AG04449 (cell line): ENCODE data around the gene TRAK1.

Experiments
- CTCF ChIA-PET: fragments of 350-600 bp; formaldehyde crosslinking; extraction: SDS; loops from one replicate; lab custom pipeline; 2021; ENCODE audit warnings: antibody characterized with exemption; lab: Yijun Ruan, JAX
- POLR2A ChIA-PET: fragments of 400-600, 350-600 bp; formaldehyde crosslinking; extraction: SDS; loops from one replicate; lab custom pipeline; 2020; ENCODE audit warnings: antibody characterized with exemption, inconsistent platforms; lab: Yijun Ruan, JAX
- DNase-seq: peaks from one replicate; pipeline ENCODE4 v3.0.0-alpha.2; 2010; ENCODE audit warnings: low read depth, low spot score
- H3K4me3 ChIP-seq: 2 replicates; pipeline ENCODE4 v1.5.1; 2011; ENCODE audit warnings: low read depth, mild to moderate bottlenecking, control low read depth, low read length
- TF ChIP-seq, protein P1 (sequence below): IDR thresholded peaks from one replicate; pipeline ENCODE4 v1.5.1; 2011; ENCODE audit warnings: mild to moderate bottlenecking, moderate library complexity, low read length, control low read depth, inconsistent platforms; ENCODE audit not compliant: insufficient read depth; ENCODE audit errors: missing control alignments

Gene TRAK1

DNA sequence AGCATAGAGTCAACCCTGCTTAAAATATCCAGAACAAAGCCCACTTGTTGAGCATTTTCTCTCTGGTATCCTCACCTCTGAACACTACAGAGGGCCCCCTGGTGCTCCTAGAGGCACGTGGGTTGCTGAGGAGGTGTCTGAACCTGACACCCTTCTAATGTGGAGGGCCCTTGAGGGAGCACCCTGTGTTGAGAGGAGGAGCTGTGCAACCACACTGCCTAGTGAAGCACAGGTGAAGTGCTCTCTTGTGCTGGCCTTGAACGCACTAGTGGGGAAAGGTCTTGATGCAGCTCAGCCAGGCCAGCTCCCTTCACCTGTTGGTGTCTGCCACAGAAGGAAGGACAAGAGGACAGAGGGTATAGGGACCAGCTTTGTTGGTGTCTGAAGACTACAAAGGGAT lies 122.9 kb downstream of the TRAK1 start:
- DNase-seq, result no peak
- TF ChIP-seq, protein P1, sequence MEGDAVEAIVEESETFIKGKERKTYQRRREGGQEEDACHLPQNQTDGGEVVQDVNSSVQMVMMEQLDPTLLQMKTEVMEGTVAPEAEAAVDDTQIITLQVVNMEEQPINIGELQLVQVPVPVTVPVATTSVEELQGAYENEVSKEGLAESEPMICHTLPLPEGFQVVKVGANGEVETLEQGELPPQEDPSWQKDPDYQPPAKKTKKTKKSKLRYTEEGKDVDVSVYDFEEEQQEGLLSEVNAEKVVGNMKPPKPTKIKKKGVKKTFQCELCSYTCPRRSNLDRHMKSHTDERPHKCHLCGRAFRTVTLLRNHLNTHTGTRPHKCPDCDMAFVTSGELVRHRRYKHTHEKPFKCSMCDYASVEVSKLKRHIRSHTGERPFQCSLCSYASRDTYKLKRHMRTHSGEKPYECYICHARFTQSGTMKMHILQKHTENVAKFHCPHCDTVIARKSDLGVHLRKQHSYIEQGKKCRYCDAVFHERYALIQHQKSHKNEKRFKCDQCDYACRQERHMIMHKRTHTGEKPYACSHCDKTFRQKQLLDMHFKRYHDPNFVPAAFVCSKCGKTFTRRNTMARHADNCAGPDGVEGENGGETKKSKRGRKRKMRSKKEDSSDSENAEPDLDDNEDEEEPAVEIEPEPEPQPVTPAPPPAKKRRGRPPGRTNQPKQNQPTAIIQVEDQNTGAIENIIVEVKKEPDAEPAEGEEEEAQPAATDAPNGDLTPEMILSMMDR, result no peak
- H3K4me3 ChIP-seq, result no peak overlapping the region
- POLR2A ChIA-PET, result no interaction called here
- CTCF ChIA-PET, result interaction anchor here (1.3 to 2.1 kb wide), 6 partner anchors 9 to 318 kb away, joined by 3 to 8 read pairs (median 5); no protein-coding TSS in a partner anchor

DNA sequence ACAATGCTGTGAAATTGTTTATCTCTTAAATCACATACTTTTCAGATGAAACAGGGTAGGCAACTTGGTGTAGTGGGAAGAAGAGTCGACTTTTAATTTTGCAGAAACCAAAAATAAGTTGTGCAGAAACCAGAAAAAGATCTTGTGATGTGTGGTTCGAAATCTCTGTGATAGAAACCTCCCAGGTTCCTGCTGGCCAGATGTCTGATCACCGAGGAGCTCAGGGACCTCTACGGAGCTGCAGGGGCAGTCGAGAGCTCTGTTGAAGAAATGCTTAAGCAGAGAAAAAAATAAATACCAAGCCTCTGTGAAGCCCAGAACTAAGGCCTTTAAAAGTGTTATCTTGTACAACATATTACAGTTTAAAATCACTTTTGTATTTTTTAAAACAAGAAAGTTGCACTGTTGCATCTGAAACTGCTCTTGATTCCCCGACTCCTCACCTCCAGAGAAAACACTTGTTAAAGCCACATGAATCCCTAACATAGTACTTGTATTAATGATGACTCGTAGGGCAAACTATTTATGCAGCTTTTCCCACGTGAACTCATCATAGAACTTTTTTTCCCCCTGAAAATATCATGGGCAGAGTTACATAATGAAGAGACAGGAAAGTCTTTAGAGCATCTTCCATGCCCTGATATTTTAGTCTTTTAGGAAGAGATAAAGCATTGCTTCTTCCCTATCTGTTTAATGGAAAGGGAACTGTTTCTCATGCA lies 123.6 kb downstream of the TRAK1 start:
- CTCF ChIA-PET, result interaction anchor here (1.3 to 2.2 kb wide), 8 partner anchors 9 to 319 kb away, joined by 3 to 11 read pairs (median 5); no protein-coding TSS in a partner anchor
- POLR2A ChIA-PET, result no interaction called here
- DNase-seq, result no peak

DNA sequence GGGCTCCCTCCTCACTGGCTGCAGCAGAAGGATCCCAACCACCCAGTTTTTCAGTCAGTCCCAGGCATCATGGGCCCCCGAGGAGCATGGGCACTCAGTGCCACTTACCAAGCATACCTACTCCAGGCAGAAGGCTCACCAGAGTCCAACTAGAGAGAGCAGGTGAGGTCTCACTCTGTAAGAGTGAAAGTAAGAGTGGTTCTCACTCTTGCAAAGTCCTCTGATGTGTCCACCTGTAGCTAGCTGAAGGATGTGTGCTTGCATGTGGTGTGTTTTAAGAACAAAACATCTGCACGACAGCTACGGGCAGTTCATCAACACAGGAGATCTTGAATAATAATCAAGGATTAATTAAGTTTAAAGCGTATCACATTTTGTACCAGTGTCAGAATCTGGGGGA lies 125.1 kb downstream of the TRAK1 start:
- POLR2A ChIA-PET, result no interaction called here
- CTCF ChIA-PET, result interaction anchor here (1.0 to 2.2 kb wide), 4 partner anchors 13 to 322 kb away, joined by 3 to 11 read pairs (median 4); no protein-coding TSS in a partner anchor
- DNase-seq, result no peak
- TF ChIP-seq, protein P1, result no peak
- no peak overlapping the region for H3K4me3 ChIP-seq

More for the DNA sequence above, 123.6 kb downstream of the TRAK1 start:
- TF ChIP-seq, protein P1, result no peak
- H3K4me3 ChIP-seq, result no peak overlapping the region

DNA sequence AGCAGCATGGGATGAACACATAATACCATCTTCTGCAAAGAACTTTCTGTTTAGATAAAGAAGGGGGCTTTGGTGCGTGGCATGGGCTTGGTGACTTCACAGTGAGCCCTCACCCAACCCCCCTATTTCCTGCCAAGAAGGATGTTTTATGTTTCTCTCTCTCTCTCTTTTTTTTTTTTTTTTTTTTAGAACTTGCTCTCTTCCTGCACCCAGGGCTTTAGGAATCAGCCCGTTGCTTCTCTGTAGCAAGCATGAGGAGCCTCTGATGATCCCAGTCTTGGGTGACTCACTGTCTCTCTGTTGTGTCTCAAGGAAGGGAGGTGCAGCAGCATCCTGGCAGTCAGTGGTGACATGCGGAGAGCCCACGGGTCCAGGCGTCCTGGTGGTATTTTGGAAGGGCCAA lies 125.8 kb downstream of the TRAK1 start:
- TF ChIP-seq, protein P1, result no peak
- CTCF ChIA-PET, result interaction anchor here (1.0 to 2.2 kb wide), 4 partner anchors 13 to 322 kb away, joined by 3 to 11 read pairs (median 4); no protein-coding TSS in a partner anchor
- DNase-seq, result no peak
- no peak overlapping the region for H3K4me3 ChIP-seq
- POLR2A ChIA-PET, result no interaction called here

DNA sequence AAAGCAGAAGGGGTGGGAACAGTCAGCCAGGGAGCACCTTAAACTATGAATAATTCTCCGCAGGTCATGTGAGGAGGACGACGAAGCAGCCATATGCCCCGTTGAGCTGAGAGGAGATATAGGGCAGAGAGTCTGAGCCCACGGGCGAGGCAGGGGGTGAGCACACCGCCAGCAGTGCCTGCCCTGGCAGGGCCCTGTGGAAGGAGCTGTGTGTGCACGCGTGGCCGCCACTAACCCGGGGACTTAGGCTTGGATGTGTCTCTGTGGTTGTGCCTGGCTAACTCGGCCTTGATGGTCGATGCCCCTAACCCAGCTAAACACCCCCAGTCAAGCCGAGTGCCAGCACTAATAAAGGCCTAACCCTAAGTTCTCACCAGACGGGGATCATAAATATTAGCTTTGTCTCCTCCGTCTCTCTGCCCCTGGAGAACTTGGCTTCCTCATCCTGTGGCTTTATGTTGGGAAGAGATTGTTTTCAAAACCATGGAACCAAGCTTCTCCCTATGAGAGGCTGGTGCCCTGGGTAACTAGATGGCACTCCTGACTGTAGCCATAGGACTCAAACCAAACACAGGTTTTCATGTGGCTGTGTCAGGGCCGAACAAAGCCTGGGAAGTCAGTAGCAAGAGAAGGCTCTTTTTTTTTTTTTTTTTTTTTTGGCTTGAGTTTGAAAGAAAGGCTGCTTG lies 129.4 kb downstream of the TRAK1 start:
- TF ChIP-seq, protein P1, result no peak
- no peak for DNase-seq
- H3K4me3 ChIP-seq, result no peak overlapping the region
- CTCF ChIA-PET, result interaction anchor here (0.8 to 2.0 kb wide), 4 partner anchors 8 to 223 kb away, joined by 3 to 18 read pairs (median 4); no protein-coding TSS in a partner anchor
- POLR2A ChIA-PET, result no interaction called here
